GM21825 (cell line): Measurements from ENCODE around the gene SRGAP1.
"Not testable (repeated sequence)": the region's sequence is repeated elsewhere in the genome, so short reads cannot be mapped to it uniquely, and the experiment has no call there.

Source experiments
- ATAC-seq: cut with Tn5 transposase; IDR thresholded peaks from one replicate; pipeline ENCODE4 v1.9.1; 2021; ENCODE audit warnings: mild to moderate bottlenecking, moderate library complexity; ENCODE audit not compliant: unreplicated experiment

SRGAP1 gene

DNA sequence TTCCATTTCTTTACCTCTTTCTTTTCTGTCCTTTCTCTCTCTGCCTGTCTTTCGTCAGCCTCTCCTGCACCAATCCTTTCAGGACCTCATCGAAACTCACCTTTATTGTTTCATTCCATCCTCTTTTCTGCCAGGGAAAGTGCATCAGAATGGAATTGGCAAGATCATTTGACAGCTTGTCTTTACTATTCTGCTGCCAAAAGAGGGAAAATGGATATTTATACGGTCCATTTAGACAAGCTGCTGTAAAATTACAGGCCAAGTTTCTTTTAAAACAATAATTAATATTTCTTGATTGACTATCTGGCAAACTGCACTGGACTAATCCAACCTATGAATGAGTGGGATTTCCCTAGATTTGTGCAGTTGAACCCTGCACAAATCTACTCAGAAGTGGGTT lies 7.6 kb upstream of the SRGAP1 start:
- no peak for ATAC-seq

GRCh38 chr12:63838411-63838810 lies 6.1 kb upstream of the SRGAP1 start:
- ATAC-seq = no peak

- no peak for ATAC-seq
These were observed 3.5 kb upstream of the SRGAP1 start for GRCh38 chr12:63841011-63841410.

DNA sequence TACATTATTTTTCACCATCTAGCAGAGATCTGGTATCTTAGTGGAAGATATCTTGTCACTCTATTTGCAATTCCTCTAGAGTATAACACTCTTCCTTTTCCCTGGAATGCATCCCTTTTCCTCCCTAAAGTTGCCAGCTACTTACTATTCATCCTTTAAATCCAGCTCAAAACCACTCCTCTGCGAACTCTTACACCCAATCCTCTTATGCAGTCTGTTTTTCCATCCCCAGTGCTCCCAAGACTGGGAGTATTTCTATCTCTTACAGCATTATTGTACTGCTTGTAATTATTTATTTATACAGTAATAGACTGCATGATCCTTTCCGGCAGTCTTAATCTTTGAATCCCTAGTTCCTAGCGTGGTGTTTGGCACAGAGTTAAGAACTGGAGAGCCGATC lies 2.9 kb upstream of the SRGAP1 start:
- ATAC-seq = no peak

DNA sequence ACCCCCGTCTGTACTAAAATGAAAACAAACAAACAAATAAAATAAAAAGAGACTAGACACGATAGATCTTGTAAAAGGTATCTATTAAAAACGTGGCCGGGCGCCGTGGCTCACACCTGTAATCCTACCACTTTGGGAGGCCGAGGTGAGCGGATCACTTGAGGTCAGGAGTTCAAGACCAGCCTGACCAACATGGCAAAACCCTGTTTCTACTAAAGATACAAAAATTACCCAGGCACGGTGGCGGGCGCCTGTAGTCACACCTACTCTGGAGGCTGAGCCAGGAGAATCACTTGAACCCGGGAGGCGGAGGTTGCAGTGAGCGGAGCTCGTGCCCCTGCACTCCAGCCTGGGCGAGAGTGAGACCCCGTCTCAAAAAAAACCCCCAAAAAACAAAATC lies 1.8 kb upstream of the SRGAP1 start:
- not testable (repeated sequence) for ATAC-seq

DNA sequence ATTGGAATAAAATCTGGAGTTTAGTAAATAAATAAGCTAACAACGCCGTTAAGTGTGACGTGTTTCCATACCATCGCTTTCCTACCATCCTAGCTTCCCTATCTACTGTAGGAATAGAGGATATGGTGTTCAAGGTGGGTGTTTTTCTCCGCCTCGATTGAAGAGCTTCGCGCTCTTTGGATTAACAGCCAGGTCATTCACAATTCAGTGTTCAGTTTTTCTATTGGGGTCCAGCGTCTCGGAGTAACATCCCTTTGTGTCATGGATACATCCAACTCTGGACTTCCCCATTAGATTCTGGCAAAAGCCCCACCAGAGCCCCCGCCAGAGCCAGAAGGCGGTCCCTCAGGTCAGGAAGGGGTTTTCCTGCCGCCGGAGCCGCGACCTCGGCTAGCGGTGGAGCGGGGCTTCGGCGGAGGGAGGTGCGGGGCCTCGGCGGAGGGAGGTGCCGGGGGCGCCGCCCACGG lies 1.2 kb upstream of the SRGAP1 start:
- no peak for ATAC-seq

- ATAC-seq = peak; percentile 98
These were observed 644 bp upstream of the SRGAP1 start for GRCh38 chr12:63843721-63844390.

GRCh38 chr12:63845726-63846125 lies 1.2 kb downstream of the SRGAP1 start:
- no peak for ATAC-seq

GRCh38 chr12:63846238-63846967 lies 1.9 kb downstream of the SRGAP1 start:
- ATAC-seq = no peak

GRCh38 chr12:63848450-63848849 lies 4.0 kb downstream of the SRGAP1 start:
- no peak for ATAC-seq

- no peak for ATAC-seq
These were observed 4.7 kb downstream of the SRGAP1 start for GRCh38 chr12:63849106-63849620.

GRCh38 chr12:63849641-63850040 lies 5.1 kb downstream of the SRGAP1 start:
- ATAC-seq = no peak

- ATAC-seq = no peak
These were observed 9.5 kb downstream of the SRGAP1 start for GRCh38 chr12:63853978-63854377.

DNA sequence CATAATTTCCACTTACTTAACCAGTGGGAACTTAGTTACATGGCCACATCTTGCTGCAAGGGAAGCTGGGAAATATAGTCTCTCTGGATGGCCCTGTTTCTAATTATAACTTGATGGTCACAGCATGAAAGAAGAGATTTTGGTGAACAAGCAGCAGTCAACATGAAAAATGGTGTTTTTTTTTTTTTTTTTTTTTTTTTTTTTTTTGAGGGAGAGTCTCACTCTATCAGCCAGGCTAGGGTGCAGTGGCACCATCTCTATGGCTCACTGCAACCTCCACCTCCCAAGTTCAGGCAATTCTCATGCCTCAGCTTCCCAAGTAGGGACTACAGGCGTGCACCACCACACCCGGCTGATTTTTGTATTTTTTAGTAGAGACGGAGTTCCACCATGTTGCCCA lies 10.8 kb downstream of the SRGAP1 start:
- ATAC-seq = no peak

GRCh38 chr12:63857771-63858670 lies 13.5 kb downstream of the SRGAP1 start:
- no peak for ATAC-seq

DNA sequence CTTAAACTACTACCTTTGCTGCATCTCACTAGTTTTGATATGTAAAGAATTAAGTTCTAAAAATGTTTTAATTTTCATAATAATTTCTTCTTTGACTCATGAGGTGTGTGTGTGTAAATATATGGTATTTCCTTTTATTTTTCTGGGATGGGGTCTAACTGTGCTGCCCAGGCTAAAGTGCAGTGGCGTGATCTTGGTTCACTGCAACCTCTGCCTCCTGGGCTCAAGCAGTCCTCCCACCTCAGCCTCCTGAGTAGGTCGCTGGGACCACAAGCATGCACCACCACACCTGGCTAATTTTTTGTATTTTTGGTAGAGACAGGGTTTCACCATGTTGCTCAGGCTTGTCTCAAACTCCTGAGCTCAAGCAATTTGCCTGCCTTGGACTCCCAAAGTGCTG lies 15.4 kb downstream of the SRGAP1 start:
- not testable (repeated sequence) for ATAC-seq

DNA sequence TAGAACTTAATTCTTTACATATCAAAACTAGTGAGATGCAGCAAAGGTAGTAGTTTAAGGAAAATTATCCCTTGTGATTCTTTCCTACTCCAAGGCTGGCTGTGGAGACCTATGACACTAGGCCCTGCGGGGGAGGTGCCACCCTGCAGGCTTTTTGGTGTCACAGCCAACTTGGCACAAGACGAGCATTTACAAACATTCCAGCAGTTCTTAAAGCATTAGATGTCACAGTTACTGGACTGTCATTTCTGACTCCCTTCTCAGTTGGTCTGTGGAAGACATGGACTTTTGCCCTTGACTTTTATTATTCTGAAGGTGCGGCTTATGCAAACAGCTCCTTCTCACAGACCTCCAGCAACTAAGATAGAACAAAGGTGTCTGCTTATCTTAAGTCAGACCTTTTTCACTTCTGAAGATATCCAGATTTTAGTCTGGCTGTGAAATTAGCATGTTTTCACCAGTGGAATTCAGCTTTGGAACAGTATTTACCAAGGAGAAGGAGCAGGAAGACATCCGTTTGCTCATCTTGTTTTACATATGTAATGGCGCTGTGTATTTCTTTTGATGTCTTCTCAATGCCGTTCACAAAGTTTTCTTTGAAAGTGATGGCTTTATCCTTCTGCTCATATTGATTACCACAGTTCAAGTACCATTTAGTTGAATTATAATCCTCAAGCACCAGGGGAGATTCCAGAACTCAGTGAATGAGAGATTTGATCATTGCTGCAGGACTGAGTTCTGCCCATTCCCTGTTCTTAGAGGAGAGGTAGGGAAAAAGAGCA lies 17.9 kb downstream of the SRGAP1 start:
- ATAC-seq = no peak

DNA sequence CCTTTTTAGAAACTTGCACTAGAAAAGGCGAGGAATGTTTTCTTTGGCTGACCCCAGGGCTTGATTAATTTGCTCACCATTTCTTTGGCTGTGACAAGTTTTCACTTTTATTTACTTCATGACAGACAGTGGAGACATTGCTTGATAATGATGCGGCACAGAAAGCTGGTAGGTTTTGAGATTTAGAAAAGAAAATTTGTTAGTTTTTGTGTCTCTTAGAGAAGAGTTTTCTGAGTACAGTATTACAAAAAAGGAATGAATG lies 18.4 kb downstream of the SRGAP1 start:
- no peak for ATAC-seq

GRCh38 chr12:63863658-63864453 lies 19.4 kb downstream of the SRGAP1 start:
- no peak for ATAC-seq

DNA sequence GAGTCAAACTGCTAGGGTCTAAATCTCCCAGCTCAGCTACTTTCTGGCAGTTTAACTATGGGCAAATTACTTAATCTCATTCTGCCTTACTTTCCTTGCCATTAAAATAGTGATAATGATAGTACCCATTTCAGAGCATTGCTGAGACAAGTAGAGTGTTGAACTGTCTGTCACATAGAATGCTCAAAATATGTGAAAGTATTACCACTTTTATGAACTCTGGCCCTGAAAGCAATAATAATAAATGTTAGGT lies 19.9 kb downstream of the SRGAP1 start:
- ATAC-seq = no peak
